Activated CD8-positive, alpha-beta memory T cell treated with anti-CD3 and anti-CD28 coated beads, Interleukin-2, amount 10 ng/mL, durations not matched to agents 7 days and 5 days (primary cell): ENCODE data around the gene NOS2. TPM values are rescaled to one million over a fixed set of nuclear protein-coding genes. Genes with fewer than 3 reads are reported as not detected.
"Not testable (repeated sequence)": the region's sequence is repeated elsewhere in the genome, so short reads cannot be mapped to it uniquely, and the experiment has no call there.

Experiments used
- ATAC-seq: fragments of 150-1000 bp; cut with Tn5 transposase; one replicate; pipeline ENCODE4 v1.10.0; 2021; ENCODE audit warnings: moderate library complexity
- CTCF ChIA-PET: fragments of 350-600 bp; sonication (Branson Sonifier 250); formaldehyde crosslinking; loops from one replicate; lab custom pipeline; 2021; ENCODE audit warnings: antibody characterized with exemption; lab: Charles Lee
- DNase-seq: peaks from one replicate; pipeline ENCODE4 v3.0.0-alpha.2; 2020
- H3K27ac Mint-ChIP-seq: one replicate; pipeline ENCODE4 v1.8.0; 2021; ENCODE audit warnings: mild to moderate bottlenecking, mixed read lengths
- H3K27me3 Mint-ChIP-seq: one replicate; pipeline ENCODE4 v1.8.0; 2021; ENCODE audit warnings: mixed read lengths
- H3K36me3 Mint-ChIP-seq: one replicate; pipeline ENCODE4 v1.8.0; 2021; ENCODE audit warnings: mild to moderate bottlenecking, mixed read lengths
- H3K4me1 Mint-ChIP-seq: one replicate; pipeline ENCODE4 v1.8.0; 2021; ENCODE audit warnings: mixed read lengths
- H3K4me3 Mint-ChIP-seq: one replicate; pipeline ENCODE4 v1.8.0; 2021; ENCODE audit warnings: mild to moderate bottlenecking, moderate library complexity, mixed read lengths
- H3K9me3 Mint-ChIP-seq: one replicate; pipeline ENCODE4 v1.8.0; 2022; ENCODE audit warnings: low read depth, mixed read lengths
- total RNA-seq, 2 experiments: library from RNA; stranded (reverse); gene quantifications; one replicate each; pipeline ENCODE4 v1.2.3, GENCODE V29; 2021

Gene NOS2
- total RNA-seq, 2 experiments from 2014 or later: 0.06 TPM; not detected in 1

DNA sequence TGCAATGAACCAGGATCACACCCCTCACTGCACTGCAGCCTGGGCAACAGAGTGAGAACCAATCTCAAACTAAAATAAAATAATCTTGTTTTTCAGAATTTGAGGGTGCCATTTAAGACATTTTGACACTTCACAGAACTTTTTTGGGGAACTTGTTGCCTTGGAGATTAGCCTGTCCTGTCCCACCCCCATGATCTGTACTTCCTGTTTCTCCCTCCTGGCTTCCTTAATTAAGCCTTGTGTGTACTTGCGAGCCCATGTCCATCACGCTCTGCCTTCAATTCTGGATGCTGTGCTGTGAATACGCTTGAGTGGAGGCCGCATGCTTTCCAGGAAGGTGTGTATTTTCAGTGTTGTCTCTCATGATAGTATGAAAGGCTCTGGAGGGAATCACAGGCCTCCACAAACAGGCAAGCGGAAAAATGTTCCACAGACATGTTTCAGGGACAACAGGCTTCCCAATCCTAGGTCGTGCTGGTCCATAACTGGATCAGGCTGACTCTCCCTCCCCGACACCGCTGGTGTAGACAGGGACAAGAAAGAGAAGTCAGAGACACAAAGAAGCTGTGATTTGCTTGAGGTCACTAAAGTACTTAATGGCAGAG is 56.9 kb downstream of the NOS2 start:
- DNase-seq: no peak
- Mint-ChIP-seq H3K27me3 (no peaks in the 10 kb centered on the region), H3K9me3 (no peaks in the 10 kb centered on the region), H3K36me3 (no peaks in the 10 kb centered on the region), H3K4me3 (no peak overlapping the region), H3K27ac (no peak overlapping the region), H3K4me1 (no peaks in the 10 kb centered on the region)
- CTCF ChIA-PET: interaction anchor here (1.5 kb wide), 1 partner anchor 88 kb away, joined by 3 read pairs; no protein-coding TSS in a partner anchor
- no peak for ATAC-seq

DNA sequence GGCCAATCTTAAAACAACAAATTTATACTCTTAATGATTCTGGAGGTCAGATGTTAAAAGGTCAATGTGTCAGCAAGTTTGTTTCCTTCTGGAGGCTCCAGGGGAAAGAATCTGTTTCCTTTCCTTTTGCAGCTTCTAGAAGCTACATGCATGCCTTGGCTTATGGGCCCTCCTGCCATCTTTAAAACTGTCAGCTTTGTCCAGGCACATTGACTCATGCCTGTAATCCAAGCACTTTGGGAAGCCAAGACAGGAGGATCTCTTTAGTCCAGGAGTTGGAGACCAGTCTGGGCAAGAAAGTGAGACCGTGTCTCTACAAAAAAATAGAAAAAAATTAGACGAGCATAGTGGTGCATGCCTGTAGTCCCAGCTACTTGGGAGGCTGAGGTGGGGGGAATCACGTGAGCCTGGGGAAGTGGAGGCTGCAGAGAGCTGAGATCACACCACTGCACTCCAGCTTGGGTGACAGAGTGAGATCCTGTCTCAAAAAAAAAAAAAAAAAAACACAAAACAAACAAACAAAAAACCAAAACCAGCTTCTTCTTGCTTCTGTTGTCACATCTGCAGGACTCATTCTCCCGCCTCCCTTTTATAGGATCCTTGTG is 58.3 kb downstream of the NOS2 start:
- ATAC-seq (no peak), DNase-seq (no peak)
- CTCF ChIA-PET: interaction anchor here (0.7 to 1.9 kb wide), 3 partner anchors 18 to 516 kb away, joined by 3 to 6 read pairs (median 3); no protein-coding TSS in a partner anchor
- no peak overlapping the region for H3K27ac Mint-ChIP-seq
- no peaks in the 10 kb centered on the region for H3K9me3 Mint-ChIP-seq
- no peaks in the 10 kb centered on the region for H3K36me3 Mint-ChIP-seq
- no peak overlapping the region for H3K4me3 Mint-ChIP-seq
- peaks cover 6% of the 10 kb centered on the region for H3K27me3 Mint-ChIP-seq
- no peaks in the 10 kb centered on the region for H3K4me1 Mint-ChIP-seq

DNA sequence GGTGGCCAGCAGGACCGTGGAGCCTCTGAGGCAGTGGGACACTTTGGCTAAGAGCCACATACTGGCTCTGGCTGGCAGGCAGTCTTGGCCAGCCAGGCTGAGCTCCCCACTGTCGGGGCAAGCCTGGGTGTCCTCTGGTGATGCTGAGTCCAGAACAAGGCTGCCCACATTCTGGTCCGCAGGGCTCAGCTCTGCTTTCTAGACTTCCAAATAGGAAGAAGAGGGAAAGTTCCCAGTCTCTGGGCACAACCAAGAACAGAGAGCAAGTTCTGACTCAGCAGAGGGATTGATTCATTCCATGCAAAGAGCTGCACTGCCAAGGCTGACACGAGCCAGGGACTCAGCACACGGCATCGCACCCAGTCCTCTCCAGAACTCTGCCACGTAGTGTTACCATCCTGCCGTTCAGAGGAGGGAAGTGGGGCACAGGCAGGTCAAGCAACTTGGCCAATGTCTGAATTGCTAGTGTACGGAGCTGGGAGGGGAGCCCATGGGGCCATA is 58.9 kb downstream of the NOS2 start:
- DNase-seq (no peak), ATAC-seq (no peak)
- no peaks in the 10 kb centered on the region for H3K4me1 Mint-ChIP-seq
- no peaks in the 10 kb centered on the region for H3K9me3 Mint-ChIP-seq
- CTCF ChIA-PET: interaction anchor here (1.9 kb wide), 1 partner anchor 18 kb away, joined by 6 read pairs; no protein-coding TSS in a partner anchor
- H3K27me3 Mint-ChIP-seq: peaks cover 6% of the 10 kb centered on the region
- H3K4me3 Mint-ChIP-seq: no peak overlapping the region
- H3K27ac Mint-ChIP-seq: no peak overlapping the region
- H3K36me3 Mint-ChIP-seq: no peaks in the 10 kb centered on the region

DNA sequence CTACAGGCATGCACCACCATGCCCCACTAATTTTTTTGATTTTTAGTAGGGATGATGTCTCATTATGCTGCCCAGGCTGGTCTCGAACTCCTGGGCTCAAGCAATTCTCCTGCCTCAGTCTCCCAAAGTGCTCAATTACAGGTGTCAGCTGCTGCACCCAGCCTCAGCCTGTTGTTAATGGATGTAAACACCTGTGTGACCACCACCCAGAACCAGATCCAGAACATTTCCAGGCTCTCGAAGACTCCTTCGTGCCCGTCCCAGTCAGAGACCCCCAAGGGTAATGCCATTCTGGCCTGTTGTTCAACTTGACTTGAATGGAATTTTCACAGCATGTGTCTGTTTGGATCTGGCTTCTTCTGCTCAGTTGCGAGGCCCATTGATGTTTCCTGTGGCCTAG is 59.8 kb downstream of the NOS2 start:
- not testable (repeated sequence) for H3K36me3 Mint-ChIP-seq, H3K9me3 Mint-ChIP-seq, DNase-seq, ATAC-seq, H3K4me3 Mint-ChIP-seq, H3K27ac Mint-ChIP-seq, H3K4me1 Mint-ChIP-seq
- CTCF ChIA-PET: interaction anchor here (1.0 to 1.1 kb wide), 2 partner anchors 86 to 140 kb away, joined by 3 read pairs; no protein-coding TSS in a partner anchor
- H3K27me3 Mint-ChIP-seq: peaks cover 13% of the 10 kb centered on the region

DNA sequence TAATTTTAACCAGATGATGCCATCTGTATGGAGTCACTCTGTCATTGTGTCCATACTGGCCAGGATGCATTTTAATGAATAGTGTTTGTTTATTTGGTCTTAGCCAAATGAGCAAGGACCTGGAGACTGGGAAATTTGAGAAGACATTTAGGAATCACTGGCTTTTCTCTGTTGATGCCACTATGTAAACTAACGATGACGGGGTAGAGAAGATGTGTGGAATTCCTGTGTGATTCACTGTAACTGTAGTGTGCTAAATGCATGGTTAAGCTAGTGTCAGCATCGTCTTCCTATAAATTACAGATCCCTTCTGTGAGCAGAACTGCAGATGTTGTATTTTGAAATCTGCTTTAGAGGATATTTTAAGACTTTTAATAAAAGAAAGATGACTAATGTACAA is 66.6 kb downstream of the NOS2 start:
- CTCF ChIA-PET: no interaction called here
- no peak for ATAC-seq
- Mint-ChIP-seq H3K4me1 (no peaks in the 10 kb centered on the region), H3K4me3 (no peak overlapping the region), H3K27me3 (peaks cover 51% of the 10 kb centered on the region), H3K27ac (no peak overlapping the region), H3K36me3 (no peaks in the 10 kb centered on the region), H3K9me3 (no peaks in the 10 kb centered on the region)
- no peak for DNase-seq

DNA sequence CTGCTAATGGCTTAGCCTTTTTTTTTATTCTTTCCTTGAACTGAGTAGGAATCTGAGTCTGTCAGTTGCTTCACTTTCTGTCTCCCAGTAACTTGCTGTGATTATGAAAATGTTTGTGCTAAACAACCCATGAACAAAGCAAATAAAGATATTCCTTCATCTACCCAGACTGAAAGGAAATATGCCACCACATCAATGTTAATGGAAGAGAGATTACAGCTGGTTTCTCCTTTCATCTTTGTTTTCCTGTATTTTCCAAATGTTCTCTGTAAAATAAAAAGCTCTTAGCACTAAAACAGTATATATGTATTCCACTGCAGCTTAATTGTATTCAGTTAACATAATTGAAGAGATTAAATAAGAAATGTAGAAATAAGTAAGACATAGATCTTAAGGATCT is 67.6 kb downstream of the NOS2 start:
- DNase-seq, CTCF ChIA-PET, H3K4me1 Mint-ChIP-seq: not testable (repeated sequence)

DNA sequence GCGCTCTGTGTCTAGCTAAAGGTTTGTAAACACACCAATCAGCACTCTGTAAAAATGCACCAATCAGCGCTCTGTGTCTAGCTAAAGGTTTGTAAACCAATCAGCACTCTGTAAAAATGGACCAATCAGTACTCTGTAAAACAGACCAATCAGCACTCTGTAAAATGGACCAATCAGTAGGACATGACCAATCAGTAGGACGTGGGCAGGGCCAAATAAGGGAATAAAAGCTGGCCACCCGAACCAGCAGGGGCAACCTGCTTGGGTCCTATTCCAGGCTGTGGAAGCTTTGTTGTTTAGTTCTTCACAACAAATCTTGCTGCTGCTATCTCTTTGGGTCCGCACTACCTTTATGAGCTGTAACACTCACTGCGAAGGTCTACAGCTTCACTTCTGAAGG is 74.3 kb downstream of the NOS2 start:
- H3K36me3 Mint-ChIP-seq: not testable (repeated sequence)

More for the DNA sequence above, 67.6 kb downstream of the NOS2 start:
- not testable (repeated sequence) for H3K9me3 Mint-ChIP-seq, H3K36me3 Mint-ChIP-seq, H3K27ac Mint-ChIP-seq, H3K4me3 Mint-ChIP-seq, ATAC-seq
- H3K27me3 Mint-ChIP-seq: peaks cover 50% of the 10 kb centered on the region

DNA sequence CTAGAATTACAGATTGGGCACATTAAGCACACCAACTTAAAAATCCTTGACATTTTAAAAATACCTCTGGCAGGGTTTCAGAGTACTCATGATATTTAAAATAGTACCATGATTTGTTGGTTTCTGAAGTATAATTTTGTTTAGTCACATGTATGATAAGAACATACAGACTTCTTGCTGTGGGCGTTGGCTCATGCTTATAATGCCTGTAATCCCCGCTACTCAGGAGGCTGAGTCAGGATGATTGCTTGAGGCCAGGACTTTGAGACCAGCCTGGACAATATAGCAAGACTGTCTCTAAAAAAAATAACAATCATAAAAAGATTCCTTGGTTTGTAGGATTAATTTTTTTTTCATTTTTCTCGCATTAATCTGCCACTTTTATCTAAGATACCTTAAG is 78.5 kb downstream of the NOS2 start:
- Mint-ChIP-seq H3K4me1 (no peaks in the 10 kb centered on the region), H3K9me3 (no peaks in the 10 kb centered on the region), H3K27ac (no peak overlapping the region), H3K27me3 (peaks cover 32% of the 10 kb centered on the region), H3K36me3 (no peaks in the 10 kb centered on the region), H3K4me3 (no peak overlapping the region)
- ATAC-seq: no peak
- DNase-seq: no peak
- CTCF ChIA-PET: no interaction called here

More for the DNA sequence above, 74.3 kb downstream of the NOS2 start:
- H3K27me3 Mint-ChIP-seq: peaks cover 34% of the 10 kb centered on the region
- H3K27ac Mint-ChIP-seq, H3K4me3 Mint-ChIP-seq, CTCF ChIA-PET, DNase-seq, H3K9me3 Mint-ChIP-seq, ATAC-seq, H3K4me1 Mint-ChIP-seq: not testable (repeated sequence)

Other genes with a start within 250 kb of the NOS2 start
- gene LGALS9, start 169.3 kb downstream of the NOS2 start, total RNA-seq: 100 to 1,000 TPM; 150 to 305 TPM
- 1 to 10 TPM; 1.7 to 5.1 TPM for gene LYRM9, start 92.8 kb upstream of the NOS2 start, total RNA-seq
- gene NLK, start 242.1 kb upstream of the NOS2 start, total RNA-seq: 10 to 100 TPM; 13.1 to 16.1 TPM